ENCODE data around the gene TMCO4. TPM values are rescaled to one million over a fixed set of nuclear protein-coding genes. Genes with fewer than 3 reads are reported as not detected.

TMCO4 gene
- total RNA-seq, 2 experiments from 2014 or later, result 1.2 to 8.1 TPM

- Histone ChIP-seq H3K79me2 (ENCODE audit: insufficient read depth, low read depth, low read length) (no peaks in the 10 kb centered on the region), H3K36me3 (ENCODE audit: insufficient read depth, low read length) (no peaks in the 10 kb centered on the region), H3K4me2 (ENCODE audit: low read length) (no peak overlapping the region), H4K20me1 (ENCODE audit: insufficient read depth, low read length) (no peaks in the 10 kb centered on the region), H3K27ac (ENCODE audit: low read depth, low read length, poor library complexity, severe bottlenecking) (no peak overlapping the region), H3K4me1 (ENCODE audit: insufficient read depth, low read length, poor library complexity, severe bottlenecking) (no peaks in the 10 kb centered on the region), H3K4me3 (ENCODE audit: low read depth, low read length, poor library complexity, severe bottlenecking) (no peak overlapping the region), H2AFZ (ENCODE audit: low read length) (no peak overlapping the region), H3K9me2 (ENCODE audit: insufficient read depth, low read length) (no peaks in the 10 kb centered on the region), H3K9me3 (ENCODE audit: low read length) (no peaks in the 10 kb centered on the region)
- intact Hi-C loops (cut with micrococcal nuclease; ENCODE audit: unreplicated experiment), result no loop called here
- CTCF ChIA-PET (ENCODE audit: unreplicated experiment), result no interaction called here
- no TSS peak for BruUV-seq (replicated peaks)
- DNase-seq (ENCODE audit: low spot score), result no peak
- TF ChIP-seq EZH2phosphoT487 (IDR thresholded peaks at IDR 0.05; ENCODE audit: borderline replicate concordance, low read depth, low read length), result no peak
- no peak for TF ChIP-seq CTCF (conservative IDR thresholded peaks at IDR 0.05; ENCODE audit: low read length)
- POLR2A ChIA-PET, result no interaction called here
These were observed 68.3 kb downstream of the TMCO4 start for GRCh38 chr1:19731311-19731821.

- no peaks in the 10 kb centered on the region for H3K36me3 ChIP-seq (ENCODE audit: insufficient read depth, low read length)
- no peaks in the 10 kb centered on the region for H3K79me2 ChIP-seq (ENCODE audit: insufficient read depth, low read depth, low read length)
- no TSS peak for BruUV-seq (replicated peaks)
- TF ChIP-seq EZH2phosphoT487 (IDR thresholded peaks at IDR 0.05; ENCODE audit: borderline replicate concordance, low read depth, low read length) (no peak), CTCF (conservative IDR thresholded peaks at IDR 0.05; ENCODE audit: low read length) (no peak)
- H3K9me3 ChIP-seq (ENCODE audit: low read length), result no peaks in the 10 kb centered on the region
- H3K27ac ChIP-seq (ENCODE audit: low read depth, low read length, poor library complexity, severe bottlenecking), result no peak overlapping the region
- no peak overlapping the region for H2AFZ ChIP-seq (ENCODE audit: low read length)
- ChIA-PET CTCF (ENCODE audit: unreplicated experiment) (interaction anchor here (0.6 kb wide), 1 partner anchor 26 kb away, joined by 3 read pairs; no protein-coding TSS in a partner anchor), POLR2A (interaction anchor here (0.5 kb wide), 1 partner anchor 133 kb away, joined by 6 read pairs; no protein-coding TSS in a partner anchor)
- no peaks in the 10 kb centered on the region for H3K4me1 ChIP-seq (ENCODE audit: insufficient read depth, low read length, poor library complexity, severe bottlenecking)
- no peaks in the 10 kb centered on the region for H3K9me2 ChIP-seq (ENCODE audit: insufficient read depth, low read length)
- no peaks in the 10 kb centered on the region for H4K20me1 ChIP-seq (ENCODE audit: insufficient read depth, low read length)
- intact Hi-C loops (cut with micrococcal nuclease; ENCODE audit: unreplicated experiment), result no loop called here
- no peak overlapping the region for H3K4me3 ChIP-seq (ENCODE audit: low read depth, low read length, poor library complexity, severe bottlenecking)
- no peak overlapping the region for H3K4me2 ChIP-seq (ENCODE audit: low read length)
- DNase-seq (ENCODE audit: low spot score), result no peak
These were observed 68.9 kb downstream of the TMCO4 start for GRCh38 chr1:19730793-19731192.

- no peak for DNase-seq (ENCODE audit: low spot score)
These were observed 69.5 kb downstream of the TMCO4 start for GRCh38 chr1:19730232-19730631.

More at GRCh38 chr1:19730232-19730631, 69.5 kb downstream of the TMCO4 start:
- Histone ChIP-seq H3K9me2 (ENCODE audit: insufficient read depth, low read length) (no peaks in the 10 kb centered on the region), H3K4me1 (ENCODE audit: insufficient read depth, low read length, poor library complexity, severe bottlenecking) (no peaks in the 10 kb centered on the region), H3K4me2 (ENCODE audit: low read length) (no peak overlapping the region), H3K79me2 (ENCODE audit: insufficient read depth, low read depth, low read length) (no peaks in the 10 kb centered on the region), H3K27ac (ENCODE audit: low read depth, low read length, poor library complexity, severe bottlenecking) (no peak overlapping the region), H3K9me3 (ENCODE audit: low read length) (no peaks in the 10 kb centered on the region), H3K4me3 (ENCODE audit: low read depth, low read length, poor library complexity, severe bottlenecking) (no peak overlapping the region), H2AFZ (ENCODE audit: low read length) (no peak overlapping the region), H4K20me1 (ENCODE audit: insufficient read depth, low read length) (no peaks in the 10 kb centered on the region), H3K36me3 (ENCODE audit: insufficient read depth, low read length) (no peaks in the 10 kb centered on the region)
- ChIA-PET CTCF (ENCODE audit: unreplicated experiment) (interaction anchor here (0.6 kb wide), 1 partner anchor 26 kb away, joined by 3 read pairs; no protein-coding TSS in a partner anchor), POLR2A (interaction anchor here (0.5 kb wide), 1 partner anchor 134 kb away, joined by 6 read pairs; no protein-coding TSS in a partner anchor)
- BruUV-seq (replicated peaks), result no TSS peak
- no peak for TF ChIP-seq CTCF (conservative IDR thresholded peaks at IDR 0.05; ENCODE audit: low read length)
- no peak for TF ChIP-seq EZH2phosphoT487 (IDR thresholded peaks at IDR 0.05; ENCODE audit: borderline replicate concordance, low read depth, low read length)
- intact Hi-C loops (cut with micrococcal nuclease; ENCODE audit: unreplicated experiment), result no loop called here
